ENCODE measurements around the gene AAMP.

AAMP gene

DNA sequence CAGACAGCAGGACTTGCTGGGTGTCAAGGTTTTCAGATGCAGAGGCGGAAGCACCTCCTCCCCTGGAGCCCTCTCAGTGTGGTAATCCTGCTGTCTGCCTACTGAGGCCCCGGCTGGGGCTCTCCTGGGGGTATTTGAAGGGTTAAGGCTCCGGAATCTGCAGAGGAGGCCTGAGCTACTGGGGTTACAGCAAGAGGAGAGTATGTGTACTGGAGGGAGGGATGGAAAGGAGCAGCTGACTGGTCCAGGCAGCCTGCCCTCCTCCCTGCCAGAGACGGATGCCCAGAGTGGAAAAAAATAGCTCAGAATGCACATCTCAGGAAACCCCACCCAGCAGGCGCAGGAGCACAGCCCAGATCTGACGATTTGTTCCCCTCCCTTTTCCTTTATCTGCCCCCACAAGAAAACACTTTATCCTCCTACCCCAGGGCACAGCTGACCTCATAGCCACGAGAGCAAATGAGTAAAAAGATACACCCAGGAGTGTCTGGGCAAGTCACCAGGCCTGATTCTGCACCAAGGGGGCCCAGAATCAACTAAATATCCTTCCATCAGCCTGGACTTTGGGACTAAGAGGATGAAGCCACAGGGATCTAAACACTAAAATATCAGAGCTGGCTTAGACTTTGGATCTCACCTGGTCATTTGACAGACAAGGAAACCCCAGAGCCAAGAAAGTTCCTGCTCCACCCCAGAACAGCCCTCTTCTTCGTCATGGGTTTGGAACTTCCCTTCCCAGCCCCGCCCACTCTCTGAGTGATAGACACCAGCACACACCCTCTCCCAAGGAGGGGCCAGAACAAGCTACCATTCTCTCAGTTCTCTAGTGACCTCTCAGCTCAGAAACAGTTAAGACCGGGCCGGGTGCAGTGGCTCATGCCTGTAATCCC, 16.9 kb upstream of the AAMP start:
- CTCF ChIA-PET = interaction anchor here (0.7 to 4.8 kb wide), 9 partner anchors 10 to 371 kb away, joined by 3 to 59 read pairs (median 4); partner anchors contain the start of genes AAMP and PNKD
- POLR2A ChIA-PET = interaction anchor here (0.7 to 3.0 kb wide), 9 partner anchors 9 to 118 kb away, joined by 3 to 29 read pairs (median 6); partner anchors contain the start of genes AAMP, CTDSP1 and PNKD
- H3K4me1 ChIP-seq (ENCODE audit: control insufficient read depth, insufficient read depth, low read length) = no peaks in the 10 kb centered on the region
- H3K27ac ChIP-seq (ENCODE audit: extremely low read depth, low read depth, low read length) = peak overlapping the region; percentile 52
- no peaks in the 10 kb centered on the region for H3K9me3 ChIP-seq (ENCODE audit: control insufficient read depth, insufficient read depth, low read depth, low read length)
- H3K4me3 ChIP-seq (ENCODE audit: low read depth, low read length) = peak overlapping the region; percentile 25
- H3K36me3 ChIP-seq (ENCODE audit: control insufficient read depth in 2 of 2, insufficient read depth in 1 of 2, low read length in 2 of 2) = peaks cover 0 to 4% of the 10 kb centered on the region in 2 experiments; a peak in 1 of 3 replicates
- TF ChIP-seq ZNF747 (tag by site-specific recombination; IDR thresholded peaks at IDR 0.05) (no peak), PRDM10 (tag by site-specific recombination; IDR thresholded peaks at IDR 0.05) (peak; percentile 99), MEIS1 (CRISPR knock-in tag; IDR thresholded peaks at IDR 0.05; ENCODE audit: borderline replicate concordance) (no peak), FEZF1 (tag by site-specific recombination; IDR thresholded peaks at IDR 0.05) (no peak), ZNF555 (tag by site-specific recombination; conservative IDR thresholded peaks at IDR 0.05) (no peak), ZNF510 (tag by site-specific recombination; IDR thresholded peaks at IDR 0.05; ENCODE audit: insufficient replicate concordance) (no peak), ZNF404 (tag by site-specific recombination; IDR thresholded peaks at IDR 0.05) (no peak), KLF7 (tag by site-specific recombination; IDR thresholded peaks at IDR 0.05; ENCODE audit: borderline replicate concordance) (no peak), ZFP69B (tag by site-specific recombination; IDR thresholded peaks at IDR 0.05) (peak; percentile 49; the same call in 1 of the 2 replicates), ZNF585B (tag by site-specific recombination; IDR thresholded peaks at IDR 0.05) (no peak), ZNF707 (tag by site-specific recombination; IDR thresholded peaks at IDR 0.05) (no peak), GFI1B (tag by site-specific recombination; IDR thresholded peaks at IDR 0.05) (no peak), ZNF777 (tag by site-specific recombination; IDR thresholded peaks at IDR 0.05; ENCODE audit: borderline replicate concordance) (no peak), ZNF214 (tag by site-specific recombination; IDR thresholded peaks at IDR 0.05; ENCODE audit: borderline replicate concordance) (no peak), ZNF335 (tag by site-specific recombination; conservative IDR thresholded peaks at IDR 0.05) (peak; percentile 53), ZNF169 (tag by site-specific recombination; IDR thresholded peaks at IDR 0.05) (no peak), ZNF426 (tag by site-specific recombination; IDR thresholded peaks at IDR 0.05) (no peak), PRDM6 (tag by site-specific recombination; IDR thresholded peaks at IDR 0.05) (no peak), ZBTB48 (tag by site-specific recombination; IDR thresholded peaks at IDR 0.05) (peak; percentile 90), ZNF529 (tag by site-specific recombination; IDR thresholded peaks at IDR 0.05; ENCODE audit: insufficient replicate concordance) (no peak)
- TF ChIP-seq, protein P1, sequence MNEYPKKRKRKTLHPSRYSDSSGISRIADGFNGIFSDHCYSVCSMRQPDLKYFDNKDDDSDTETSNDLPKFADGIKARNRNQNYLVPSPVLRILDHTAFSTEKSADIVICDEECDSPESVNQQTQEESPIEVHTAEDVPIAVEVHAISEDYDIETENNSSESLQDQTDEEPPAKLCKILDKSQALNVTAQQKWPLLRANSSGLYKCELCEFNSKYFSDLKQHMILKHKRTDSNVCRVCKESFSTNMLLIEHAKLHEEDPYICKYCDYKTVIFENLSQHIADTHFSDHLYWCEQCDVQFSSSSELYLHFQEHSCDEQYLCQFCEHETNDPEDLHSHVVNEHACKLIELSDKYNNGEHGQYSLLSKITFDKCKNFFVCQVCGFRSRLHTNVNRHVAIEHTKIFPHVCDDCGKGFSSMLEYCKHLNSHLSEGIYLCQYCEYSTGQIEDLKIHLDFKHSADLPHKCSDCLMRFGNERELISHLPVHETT (tag by site-specific recombination; IDR thresholded peaks at IDR 0.05) = peak; percentile 71
- TF ChIP-seq, protein P2, sequence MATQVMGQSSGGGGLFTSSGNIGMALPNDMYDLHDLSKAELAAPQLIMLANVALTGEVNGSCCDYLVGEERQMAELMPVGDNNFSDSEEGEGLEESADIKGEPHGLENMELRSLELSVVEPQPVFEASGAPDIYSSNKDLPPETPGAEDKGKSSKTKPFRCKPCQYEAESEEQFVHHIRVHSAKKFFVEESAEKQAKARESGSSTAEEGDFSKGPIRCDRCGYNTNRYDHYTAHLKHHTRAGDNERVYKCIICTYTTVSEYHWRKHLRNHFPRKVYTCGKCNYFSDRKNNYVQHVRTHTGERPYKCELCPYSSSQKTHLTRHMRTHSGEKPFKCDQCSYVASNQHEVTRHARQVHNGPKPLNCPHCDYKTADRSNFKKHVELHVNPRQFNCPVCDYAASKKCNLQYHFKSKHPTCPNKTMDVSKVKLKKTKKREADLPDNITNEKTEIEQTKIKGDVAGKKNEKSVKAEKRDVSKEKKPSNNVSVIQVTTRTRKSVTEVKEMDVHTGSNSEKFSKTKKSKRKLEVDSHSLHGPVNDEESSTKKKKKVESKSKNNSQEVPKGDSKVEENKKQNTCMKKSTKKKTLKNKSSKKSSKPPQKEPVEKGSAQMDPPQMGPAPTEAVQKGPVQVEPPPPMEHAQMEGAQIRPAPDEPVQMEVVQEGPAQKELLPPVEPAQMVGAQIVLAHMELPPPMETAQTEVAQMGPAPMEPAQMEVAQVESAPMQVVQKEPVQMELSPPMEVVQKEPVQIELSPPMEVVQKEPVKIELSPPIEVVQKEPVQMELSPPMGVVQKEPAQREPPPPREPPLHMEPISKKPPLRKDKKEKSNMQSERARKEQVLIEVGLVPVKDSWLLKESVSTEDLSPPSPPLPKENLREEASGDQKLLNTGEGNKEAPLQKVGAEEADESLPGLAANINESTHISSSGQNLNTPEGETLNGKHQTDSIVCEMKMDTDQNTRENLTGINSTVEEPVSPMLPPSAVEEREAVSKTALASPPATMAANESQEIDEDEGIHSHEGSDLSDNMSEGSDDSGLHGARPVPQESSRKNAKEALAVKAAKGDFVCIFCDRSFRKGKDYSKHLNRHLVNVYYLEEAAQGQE (tag by site-specific recombination; IDR thresholded peaks at IDR 0.05) = no peak
- TF ChIP-seq, protein P3, sequence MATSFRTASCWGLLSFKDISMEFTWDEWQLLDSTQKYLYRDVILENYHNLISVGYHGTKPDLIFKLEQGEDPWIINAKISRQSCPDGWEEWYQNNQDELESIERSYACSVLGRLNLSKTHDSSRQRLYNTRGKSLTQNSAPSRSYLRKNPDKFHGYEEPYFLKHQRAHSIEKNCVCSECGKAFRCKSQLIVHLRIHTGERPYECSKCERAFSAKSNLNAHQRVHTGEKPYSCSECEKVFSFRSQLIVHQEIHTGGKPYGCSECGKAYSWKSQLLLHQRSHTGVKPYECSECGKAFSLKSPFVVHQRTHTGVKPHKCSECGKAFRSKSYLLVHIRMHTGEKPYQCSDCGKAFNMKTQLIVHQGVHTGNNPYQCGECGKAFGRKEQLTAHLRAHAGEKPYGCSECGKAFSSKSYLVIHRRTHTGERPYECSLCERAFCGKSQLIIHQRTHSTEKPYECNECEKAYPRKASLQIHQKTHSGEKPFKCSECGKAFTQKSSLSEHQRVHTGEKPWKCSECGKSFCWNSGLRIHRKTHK (tag by site-specific recombination; IDR thresholded peaks at IDR 0.05) = no peak

Measured in HEK293 (cell line).